K562 (cell line): ENCODE data around the gene LLGL2. TPM values are rescaled to one million over a fixed set of nuclear protein-coding genes. Genes with fewer than 3 reads are reported as not detected.
A peak's percentile ranks its signal among the peaks of the same experiment; 100 is the strongest.

Experiments used
- ARHGAP35 ChIP-seq: fragments of 450-650 bp; IDR thresholded peaks from 2 replicates; pipeline ENCODE4 v1.6.1; 2018; ENCODE audit not compliant: partially characterized antibody
- CHCHD3 ChIP-seq: fragments of 250-450 bp; sonication (Bioruptor Pico); IDR thresholded peaks from 2 replicates; pipeline ENCODE4 v2.1.2; 2022; ENCODE audit warnings: mild to moderate bottlenecking
- CREB3L1 ChIP-seq: fragments of 450-650 bp; IDR thresholded peaks from 2 replicates; pipeline ENCODE4 v1.6.1; 2014; ENCODE audit warnings: low read depth, mild to moderate bottlenecking, moderate library complexity, borderline replicate concordance
- KAT7 ChIP-seq: sonication (generic); formaldehyde crosslinking; IDR thresholded peaks from 2 replicates; pipeline ENCODE4 v1.8.0; 2022; ENCODE audit warnings: missing genetic modification reagents, mild to moderate bottlenecking, borderline replicate concordance
- MCM7 ChIP-seq, 2 experiments: fragments of 450-650 bp; IDR thresholded peaks; 2 replicates each; pipeline ENCODE4 v1.6.1; 2016 to 2018
- NBN ChIP-seq: fragments of 450-650 bp; IDR thresholded peaks from 2 replicates; pipeline ENCODE4 v1.6.1; 2016; ENCODE audit warnings: low read depth, mild to moderate bottlenecking
- PKNOX1 ChIP-seq: fragments of 450-650 bp; IDR thresholded peaks from 2 replicates; pipeline ENCODE4 v1.6.1; 2016
- POLR3G ChIP-seq: IDR thresholded peaks from 2 replicates; pipeline ENCODE4 v1.6.1; 2011; ENCODE audit not compliant: insufficient read length, insufficient replicate concordance; ENCODE audit errors: extremely low read depth
- SETDB1 ChIP-seq: IDR thresholded peaks from one replicate; pipeline ENCODE4 v1.6.1; 2012; ENCODE audit warnings: low read length, control low read depth, inconsistent platforms
- SMAD2 ChIP-seq: fragments of 150-350 bp; IDR thresholded peaks from 2 replicates; pipeline ENCODE4 v1.6.1; 2014; ENCODE audit warnings: low read depth, mild to moderate bottlenecking, low read length
- SPI1 ChIP-seq: IDR thresholded peaks from 2 replicates; pipeline ENCODE4 v1.6.1; 2011; ENCODE audit warnings: low read depth, low read length, control low read depth, borderline replicate concordance
- THRB ChIP-seq: fragments of 450-650 bp; formaldehyde crosslinking; conservative IDR thresholded peaks from 2 replicates; pipeline ENCODE4 v1.4.0; 2022; ENCODE audit warnings: mild to moderate bottlenecking, missing genetic modification characterization
- XRCC5 ChIP-seq: fragments of 200-400 bp; formaldehyde crosslinking; IDR thresholded peaks from 2 replicates; pipeline ENCODE4 v1.6.1; 2017; ENCODE audit warnings: low read depth, mild to moderate bottlenecking, low read length
- ZNF12 ChIP-seq: sonication (generic); formaldehyde crosslinking; IDR thresholded peaks from 2 replicates; pipeline ENCODE4 v1.4.0; 2020; ENCODE audit warnings: mild to moderate bottlenecking, missing genetic modification reagents
- ZNF197 ChIP-seq: fragments of 200-800 bp; sonication (Bioruptor generic); IDR thresholded peaks from 2 replicates; pipeline ENCODE4 v1.6.1; 2016; ENCODE audit warnings: low read depth, missing genetic modification characterization, missing compliant biosample characterization
- ZNF75A ChIP-seq: fragments of 450-650 bp; formaldehyde crosslinking; IDR thresholded peaks from 2 replicates; pipeline ENCODE4 v1.4.0; 2020; ENCODE audit warnings: mild to moderate bottlenecking
- polyA plus RNA-seq, 8 experiments: library from polyadenylated mRNA; depleted of rRNA in 4 of 8; stranded (reverse) in 5 of 8; unstranded in 3 of 8; fragments of >200 nt; fragmentation: Nextera tagmentation in 2 of 8; fragmentation: Illumina TruSeq in 1 of 8; extraction: Ambion mirVana in 2 of 8; extraction: Trizol in 1 of 8; gene quantifications; 2 replicates each; pipeline versions ENCODE4 v1.2.1 to v1.2.3, GENCODE V29; 2011 to 2014; ENCODE audit warnings: inconsistent platforms in 1 of 8, missing spikeins in 1 of 8
- total RNA-seq, 7 experiments: library from RNA; depleted of rRNA in 6 of 7; stranded (reverse); fragments of >200 nt in 6 of 7; fragmentation: Illumina TruSeq in 2 of 7; extraction: Trizol in 2 of 7; gene quantifications; 2 replicates each; pipeline versions ENCODE4 v1.2.1 to v1.2.3, GENCODE V29; 2011 to 2021; ENCODE audit warnings: low replicate concordance in 1 of 7

Gene LLGL2
- total and polyA plus RNA-seq, 9 of the 15 experiments (the other 6 are each of a cell fraction or from before 2014, with no cell fraction given), result 0.32 to 24.4 (median 10.2) TPM

GRCh38 chr17:75601057-75601987, 75.8 kb downstream of the LLGL2 start (continued):
- TF ChIP-seq CREB3L1, result no peak
- no peak for TF ChIP-seq PKNOX1
- no peak for TF ChIP-seq ZNF197 (CRISPR knock-in tag)
- peak; percentile 88 for TF ChIP-seq XRCC5
- TF ChIP-seq NBN, result 0 out of 2 replicates have a peak, but pooled peaks have one; percentile 65
- no peak for TF ChIP-seq ARHGAP35
- TF ChIP-seq THRB (CRISPR knock-in tag), result no peak
- no peak for TF ChIP-seq KAT7 (CRISPR knock-in tag)
- TF ChIP-seq SETDB1, result no peak
- no peak for TF ChIP-seq MCM7 (IDR thresholded peaks at IDR 0.05)
- no peak for TF ChIP-seq ZNF12
- no peak for TF ChIP-seq ZNF75A (CRISPR knock-in tag)
- no peak for TF ChIP-seq CHCHD3
- no peak for TF ChIP-seq SPI1
- no peak for TF ChIP-seq POLR3G
- TF ChIP-seq SMAD2, result no peak
